Spleen (tissue), 11 donors: ENCODE measurements around the gene SEC22A. TPM values are rescaled to one million over a fixed set of nuclear protein-coding genes. Genes with fewer than 3 reads are reported as not detected.

ENCODE experiments used
- DNase-seq: peaks from one replicate; pipeline ENCODE4 v3.0.0-alpha.2; 2020
- H3K27ac ChIP-seq, 8 donors: fragments of 200-600 bp; sonication (generic) in 7 of 8; 1 replicate in 4 of 8; 2 replicates in 4 of 8; pipeline versions ENCODE4 v1.5.0 to v1.8.0; 2016 to 2021; ENCODE audit warnings: inconsistent platforms in 4 of 8, mild to moderate bottlenecking in 4 of 8, moderate library complexity in 1 of 8
- H3K27me3 ChIP-seq, 7 donors: fragments of 200-600 bp; sonication (generic) in 6 of 7; replicated peaks in 1 of 7; 1 replicate in 4 of 7; 2 replicates in 3 of 7; pipeline versions ENCODE4 v1.5.0 to v1.8.0; 2016 to 2021; ENCODE audit warnings: inconsistent platforms in 3 of 7, mild to moderate bottlenecking in 1 of 7
- H3K36me3 ChIP-seq, 6 donors: fragments of 200-600 bp; sonication (generic) in 5 of 6; 1 replicate in 4 of 6; 2 replicates in 2 of 6; pipeline versions ENCODE4 v1.5.0 to v1.8.0; 2016 to 2021; ENCODE audit warnings: inconsistent platforms in 2 of 6
- H3K4me1 ChIP-seq, 6 donors: fragments of 200-600 bp; sonication (generic) in 5 of 6; 1 replicate in 3 of 6; 2 replicates in 3 of 6; pipeline versions ENCODE4 v1.5.0 to v1.8.0; 2016 to 2021; ENCODE audit warnings: inconsistent platforms in 3 of 6
- H3K4me3 ChIP-seq, 8 donors: fragments of 200-600 bp; sonication (generic) in 7 of 8; 1 replicate in 4 of 8; 2 replicates in 4 of 8; pipeline versions ENCODE4 v1.5.0 to v1.8.0; 2016 to 2021; ENCODE audit warnings: inconsistent platforms in 4 of 8, mild to moderate bottlenecking in 4 of 8, moderate library complexity in 2 of 8
- H3K9me3 ChIP-seq, 8 donors: fragments of 200-600 bp; sonication (generic) in 7 of 8; 1 replicate in 4 of 8; 2 replicates in 4 of 8; pipeline versions ENCODE4 v1.5.0 to v1.8.0; 2016 to 2021; ENCODE audit warnings: inconsistent platforms in 4 of 8
- POLR2A ChIP-seq, 3 donors: fragments of 450-650 bp; IDR thresholded peaks; one replicate each; pipeline ENCODE4 v1.5.1; 2017; ENCODE audit warnings: antibody characterized with exemption in 3 of 3, mild to moderate bottlenecking in 1 of 3
- POLR2AphosphoS5 ChIP-seq, 3 donors: sonication (generic); formaldehyde crosslinking; IDR thresholded peaks; one replicate each; pipeline ENCODE4 v1.5.1; 2017; ENCODE audit warnings: antibody characterized with exemption in 3 of 3
- WGBS, 5 donors: extraction: QIAGEN DNeasy Blood & Tissue Kit in 3 of 5; methylation state at CpG; one replicate each; pipeline versions ENCODE4 v1.1.5 to v1.1.7; 2013 to 2018; 5-methylcytosine and 5-hydroxymethylcytosine counted together
- intact Hi-C: fragments of 100-400 bp; cut with DNase I; formaldehyde crosslinking; loops from one replicate; pipeline ENCODE4 v1.15.0; 2023; ENCODE audit warnings: low total_unique reads
- polyA plus RNA-seq, 3 donors: library from polyadenylated mRNA; stranded (reverse); fragments of 200-250 nt; gene quantifications; one replicate each; pipeline ENCODE4 v1.2.1, GENCODE V29; 2013
- total RNA-seq, 7 donors: library from RNA; depleted of rRNA in 3 of 7; stranded (reverse); fragments of >200 nt in 3 of 7; fragmentation: NEBNext Ultra II Directional in 4 of 7; extraction: Animal tissue kit (Norgen Biotek cat#: 25700) in 4 of 7; gene quantifications; one replicate each; pipeline versions ENCODE4 v1.1.0 to v1.2.1, GENCODE V29; 2016 to 2021
- TF ChIP-seq, protein P1 (sequence below), 11 experiments: fragments of 200-600 bp in 7 of 11; fragments of 450-650 bp in 4 of 11; sonication (generic) in 4 of 11; IDR thresholded peaks in 8 of 11; conservative IDR thresholded peaks in 3 of 11; 1 replicate in 7 of 11; 2 replicates in 4 of 11; pipeline versions ENCODE4 v1.4.0 to v1.8.0; 2016 to 2021; ENCODE audit warnings: antibody characterized with exemption in 11 of 11, inconsistent platforms in 4 of 11, mild to moderate bottlenecking in 1 of 11
- donor health status: healthy with polysubstance abuse.
- donor health status: DM: no; HTN: no; CAD: no; lungs with moderate emphysema.
- donor health status: DM: no; HTN: no; CAD: no.
- donor health status: Bipolar disorder and iron deficiency.
- donor health status: healthy.
- donor health status: DM: no; HTN: no; CAD: no.
- donor health status: DM: yes; HTN: yes; CAD: no.

SEC22A gene
- total and polyA plus RNA-seq, 10 donors, result 6.8 to 40.6 (median 14.2) TPM

- DNase-seq, result peak; percentile 45
- H3K4me1 ChIP-seq, result no peaks in the 10 kb centered on the region
- H3K27ac ChIP-seq, result no peak overlapping the region
- intact Hi-C loops, result no loop called here
- H3K4me3 ChIP-seq, result no peak overlapping the region
- no peaks in the 10 kb centered on the region for H3K9me3 ChIP-seq
- peaks cover 0 to 27% (median 0%) of the 10 kb centered on the region in 7 donors for H3K27me3 ChIP-seq
- 75 to 86% (median 82%) methylated on average over 16 of the region's 16 CpGs for WGBS, 5 donors
- peaks cover 0 to 9% (median 0%) of the 10 kb centered on the region in 6 donors for H3K36me3 ChIP-seq
- TF ChIP-seq, protein P1, sequence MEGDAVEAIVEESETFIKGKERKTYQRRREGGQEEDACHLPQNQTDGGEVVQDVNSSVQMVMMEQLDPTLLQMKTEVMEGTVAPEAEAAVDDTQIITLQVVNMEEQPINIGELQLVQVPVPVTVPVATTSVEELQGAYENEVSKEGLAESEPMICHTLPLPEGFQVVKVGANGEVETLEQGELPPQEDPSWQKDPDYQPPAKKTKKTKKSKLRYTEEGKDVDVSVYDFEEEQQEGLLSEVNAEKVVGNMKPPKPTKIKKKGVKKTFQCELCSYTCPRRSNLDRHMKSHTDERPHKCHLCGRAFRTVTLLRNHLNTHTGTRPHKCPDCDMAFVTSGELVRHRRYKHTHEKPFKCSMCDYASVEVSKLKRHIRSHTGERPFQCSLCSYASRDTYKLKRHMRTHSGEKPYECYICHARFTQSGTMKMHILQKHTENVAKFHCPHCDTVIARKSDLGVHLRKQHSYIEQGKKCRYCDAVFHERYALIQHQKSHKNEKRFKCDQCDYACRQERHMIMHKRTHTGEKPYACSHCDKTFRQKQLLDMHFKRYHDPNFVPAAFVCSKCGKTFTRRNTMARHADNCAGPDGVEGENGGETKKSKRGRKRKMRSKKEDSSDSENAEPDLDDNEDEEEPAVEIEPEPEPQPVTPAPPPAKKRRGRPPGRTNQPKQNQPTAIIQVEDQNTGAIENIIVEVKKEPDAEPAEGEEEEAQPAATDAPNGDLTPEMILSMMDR (IDR thresholded peaks at IDR 0.05 in 8 of 11, conservative IDR thresholded peaks at IDR 0.05 in 3 of 11), result no peak
- TF ChIP-seq POLR2AphosphoS5 (IDR thresholded peaks at IDR 0.05) (no peak), POLR2A (IDR thresholded peaks at IDR 0.05) (no peak)
These were observed 110.9 kb downstream of the SEC22A start for GRCh38 chr3:123312331-123313265.

- H3K27me3 ChIP-seq, result peaks cover 0 to 28% (median 0%) of the 10 kb centered on the region in 7 donors
- H3K4me3 ChIP-seq, result no peak overlapping the region
- intact Hi-C loops, result no loop called here
- TF ChIP-seq POLR2A (IDR thresholded peaks at IDR 0.05) (no peak), POLR2AphosphoS5 (IDR thresholded peaks at IDR 0.05) (no peak)
- TF ChIP-seq, protein P1 (IDR thresholded peaks at IDR 0.05 in 8 of 11, conservative IDR thresholded peaks at IDR 0.05 in 3 of 11), result no peak
- WGBS, 5 donors, result 52 to 84% (median 73%) methylated on average over 5 of the region's 5 CpGs
- H3K4me1 ChIP-seq, result no peaks in the 10 kb centered on the region
- H3K9me3 ChIP-seq, result no peaks in the 10 kb centered on the region
- H3K36me3 ChIP-seq, result peaks cover 0 to 9% (median 0%) of the 10 kb centered on the region in 6 donors
- DNase-seq, result peak; percentile 50
- H3K27ac ChIP-seq, result no peak overlapping the region
These were observed 112.1 kb downstream of the SEC22A start for GRCh38 chr3:123313889-123314288.

GRCh38 chr3:123314359-123315270 is 112.9 kb downstream of the SEC22A start:
- intact Hi-C loops, result no loop called here
- peak; percentile 64 for DNase-seq
- peaks cover 0 to 9% (median 0%) of the 10 kb centered on the region in 6 donors for H3K36me3 ChIP-seq
- H3K9me3 ChIP-seq, result no peaks in the 10 kb centered on the region
- no peak overlapping the region for H3K27ac ChIP-seq
- no peak overlapping the region for H3K4me3 ChIP-seq
- H3K27me3 ChIP-seq, result peaks cover 0 to 35% (median 0%) of the 10 kb centered on the region in 7 donors
- WGBS, 5 donors, result 49 to 61% (median 49%) methylated on average over 14 of the region's 14 CpGs
- no peak for TF ChIP-seq POLR2A (IDR thresholded peaks at IDR 0.05)
- TF ChIP-seq, protein P1 (IDR thresholded peaks at IDR 0.05 in 8 of 11, conservative IDR thresholded peaks at IDR 0.05 in 3 of 11), result no peak
- no peak for TF ChIP-seq POLR2AphosphoS5 (IDR thresholded peaks at IDR 0.05)
- no peaks in the 10 kb centered on the region for H3K4me1 ChIP-seq
